CD4-positive, alpha-beta T cell treated with Interleukin-17A for 4 hours (primary cell): Measurements from ENCODE around the gene FHIT.
"Not testable (repeated sequence)": the region's sequence is repeated elsewhere in the genome, so short reads cannot be mapped to it uniquely, and the experiment has no call there.

Experiments
- DNase-seq: peaks from one replicate; pipeline ENCODE4 v3.0.0-alpha.2; 2020; ENCODE audit warnings: mixed read lengths

Gene FHIT

DNA sequence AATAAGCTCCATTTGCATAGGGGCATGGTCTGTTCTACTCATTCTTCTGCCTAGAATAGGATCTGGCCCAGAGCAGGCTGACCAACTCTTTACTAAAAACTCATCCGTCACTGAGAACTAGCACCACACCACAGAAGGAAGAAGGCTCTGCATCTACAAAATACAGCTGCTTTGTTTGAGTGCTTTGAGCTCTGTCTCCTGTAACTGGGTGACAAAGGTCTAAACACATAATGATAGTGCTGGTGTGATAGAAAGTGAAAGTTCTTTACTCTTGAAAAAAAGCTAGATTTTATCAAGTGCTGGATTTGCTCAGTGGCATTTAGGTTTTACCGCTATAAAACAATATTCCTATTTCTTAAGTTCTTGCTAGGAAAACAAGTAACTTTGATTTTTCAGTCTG lies 140.7 kb downstream of the FHIT start:
- DNase-seq, result no peak

DNA sequence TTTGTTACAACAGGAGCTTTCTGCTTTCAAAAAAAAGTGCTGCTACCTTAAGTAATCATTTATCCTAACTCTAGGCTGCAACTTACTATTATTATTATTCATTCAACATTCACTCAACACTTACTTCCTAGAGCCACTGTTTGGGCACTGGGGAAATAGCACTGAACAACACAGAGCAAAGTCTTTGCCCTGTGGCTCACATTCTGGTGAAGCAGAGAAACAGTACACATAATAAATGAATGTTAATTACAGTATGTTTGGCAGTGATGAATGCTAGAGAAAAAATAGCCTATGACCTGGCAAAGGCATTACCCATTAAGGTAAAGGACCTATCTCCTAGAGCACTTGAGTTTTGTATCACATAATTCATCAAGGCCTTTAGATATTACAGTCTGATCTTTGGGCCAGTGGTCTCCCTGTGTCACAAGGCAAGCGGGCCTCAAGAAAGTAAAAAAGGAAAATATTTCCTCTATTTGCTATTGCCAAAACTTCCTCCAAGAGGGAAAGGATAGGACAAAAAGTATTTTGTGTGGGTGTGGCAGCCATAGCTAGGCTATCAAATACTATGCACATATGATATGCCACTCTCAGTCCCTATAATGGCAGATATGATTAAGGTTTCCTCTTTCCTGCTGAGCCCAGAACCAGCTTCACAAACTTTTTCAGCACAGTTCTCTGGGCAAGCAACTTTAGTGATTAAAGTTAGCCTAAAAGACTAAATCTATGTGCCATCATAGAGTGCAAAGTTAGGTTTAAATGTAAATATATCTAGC lies 142.8 kb downstream of the FHIT start:
- DNase-seq, result no peak

GRCh38 chr3:61094608-61095007 lies 156.6 kb downstream of the FHIT start:
- no peak for DNase-seq

DNA sequence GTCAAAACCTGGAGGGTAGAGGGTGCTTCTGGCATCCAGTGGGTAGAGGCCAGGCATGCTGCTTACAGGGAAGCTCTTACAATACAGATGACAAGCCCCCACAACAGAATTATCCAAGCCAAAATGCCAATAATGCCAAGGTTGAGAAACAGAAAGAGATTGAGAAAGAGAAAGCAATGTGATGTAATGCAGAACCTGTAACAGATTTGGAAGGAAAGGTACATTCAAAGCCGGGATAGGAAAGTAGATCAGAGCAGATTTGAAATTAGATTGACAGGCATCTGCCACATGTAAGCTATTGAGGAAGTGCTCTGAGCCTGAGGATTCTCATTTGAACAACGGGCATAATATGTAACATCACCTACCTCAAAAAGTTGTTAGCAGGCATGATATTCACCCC lies 157.9 kb downstream of the FHIT start:
- no peak for DNase-seq

- DNase-seq, result no peak
Measured at GRCh38 chr3:61092870-61093269, 158.4 kb downstream of the FHIT start.

DNA sequence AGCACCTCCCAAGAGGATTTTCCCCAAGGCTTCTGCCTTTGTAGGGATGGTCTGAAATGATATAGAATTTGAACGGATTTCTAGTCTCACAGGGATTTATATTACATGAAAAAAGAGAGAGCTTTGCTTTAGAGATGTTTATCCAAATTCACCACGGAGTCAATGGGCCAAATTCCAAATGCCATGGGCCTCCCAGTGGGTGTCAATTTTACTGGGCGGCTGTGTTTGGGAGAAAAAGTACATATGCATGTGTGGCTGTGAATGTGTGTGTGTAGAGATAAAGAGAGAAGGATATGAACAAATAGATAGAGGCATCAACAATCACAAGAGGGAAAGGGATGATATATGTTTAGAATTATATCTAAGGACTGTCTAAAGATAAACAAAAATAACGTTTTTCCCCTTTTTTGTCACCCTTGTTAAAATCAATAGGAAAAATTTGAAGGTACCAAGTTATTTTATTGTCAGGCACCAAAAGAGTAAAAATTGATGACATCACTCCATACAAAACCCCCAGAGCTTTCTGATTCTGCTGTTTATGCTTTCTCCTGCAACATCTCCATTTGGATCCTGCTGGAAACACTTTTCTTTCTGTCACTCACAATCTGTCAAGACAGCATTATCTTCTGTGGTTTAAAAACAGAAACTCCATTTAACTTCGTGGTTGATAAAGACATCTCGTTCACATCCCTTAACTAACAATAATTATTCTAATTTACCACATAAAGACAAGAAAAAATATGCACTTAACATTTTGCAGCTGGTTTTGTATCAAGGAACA lies 160.7 kb downstream of the FHIT start:
- no peak for DNase-seq

- DNase-seq, result no peak
Measured at GRCh38 chr3:61087465-61087864, 163.8 kb downstream of the FHIT start.

- no peak for DNase-seq
Measured at GRCh38 chr3:61081554-61081953, 169.7 kb downstream of the FHIT start.

GRCh38 chr3:61080737-61081445 lies 170.4 kb downstream of the FHIT start:
- no peak for DNase-seq

DNA sequence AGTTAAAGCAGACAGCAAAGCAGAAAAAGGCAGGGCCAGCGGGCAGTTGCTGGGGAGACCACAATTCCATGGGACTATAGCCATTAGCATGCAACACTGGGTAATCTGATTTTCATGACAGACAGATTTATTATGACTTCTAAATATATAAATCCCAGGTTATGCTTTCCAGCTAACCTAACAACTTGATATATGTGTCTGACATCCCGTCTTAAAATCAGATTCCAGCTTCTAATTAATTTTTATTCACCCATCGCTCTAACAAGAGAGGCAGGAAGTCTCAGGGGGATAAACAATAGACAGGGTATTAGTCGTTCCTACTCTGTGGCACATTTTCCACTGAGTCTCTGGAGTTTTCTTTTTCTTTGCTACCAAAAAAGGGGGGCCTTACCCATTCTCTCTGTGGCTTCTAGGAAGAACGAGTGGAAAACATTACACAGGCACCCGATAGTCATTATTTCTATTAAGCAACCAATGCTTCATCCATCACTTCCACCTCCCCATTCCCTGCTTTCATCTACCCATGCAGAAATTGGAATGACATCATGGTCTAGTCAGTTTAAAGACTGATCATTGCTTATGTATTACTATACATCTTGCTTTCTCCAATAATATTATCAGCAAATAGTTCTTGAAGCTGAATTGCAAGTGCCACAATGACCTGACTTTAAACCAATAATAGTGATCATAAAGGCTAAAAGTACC lies 173.1 kb downstream of the FHIT start:
- no peak for DNase-seq

DNA sequence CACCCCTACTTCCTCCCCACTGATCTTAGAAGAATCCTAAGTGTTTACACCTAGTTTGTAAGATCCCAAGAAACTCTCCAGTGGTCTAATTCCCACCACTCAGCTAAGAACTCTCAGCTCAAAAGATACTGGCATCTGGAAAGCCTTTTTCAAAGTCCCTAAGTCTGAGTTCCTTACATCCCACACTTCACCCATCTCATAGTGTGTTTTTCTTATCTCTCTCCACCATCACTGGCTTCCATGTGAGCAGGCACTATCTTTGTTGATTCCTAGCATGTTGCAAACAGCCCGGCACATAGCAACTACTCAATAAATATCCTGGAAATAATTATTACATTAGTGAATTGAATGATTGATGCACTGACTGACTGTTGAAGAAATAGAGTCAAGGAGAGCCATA lies 173.7 kb downstream of the FHIT start:
- DNase-seq, result no peak

GRCh38 chr3:61074783-61075182 lies 176.5 kb downstream of the FHIT start:
- DNase-seq, result no peak

- DNase-seq, result no peak
Measured at GRCh38 chr3:61073566-61074165, 177.6 kb downstream of the FHIT start.

DNA sequence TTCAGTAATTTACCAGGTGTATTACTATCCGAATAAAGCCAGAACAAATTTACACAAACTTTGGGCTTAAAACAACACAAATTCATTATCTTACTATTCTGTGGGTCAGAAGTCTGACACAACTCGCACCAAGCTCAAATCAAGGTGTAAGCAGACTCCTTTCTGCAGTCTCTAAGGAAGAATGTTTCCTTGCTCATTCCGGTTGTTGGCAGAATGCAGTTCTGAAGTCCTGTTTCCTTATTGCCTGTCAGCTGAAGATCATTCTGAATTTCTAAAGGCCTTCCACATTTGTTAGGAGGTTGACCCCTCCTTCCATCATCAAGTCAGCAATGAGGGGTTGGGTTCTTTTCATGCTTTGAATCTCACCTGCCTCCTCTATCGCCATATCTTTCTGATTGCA lies 183.2 kb downstream of the FHIT start:
- DNase-seq, result no peak

GRCh38 chr3:61066800-61067199 lies 184.5 kb downstream of the FHIT start:
- no peak for DNase-seq

DNA sequence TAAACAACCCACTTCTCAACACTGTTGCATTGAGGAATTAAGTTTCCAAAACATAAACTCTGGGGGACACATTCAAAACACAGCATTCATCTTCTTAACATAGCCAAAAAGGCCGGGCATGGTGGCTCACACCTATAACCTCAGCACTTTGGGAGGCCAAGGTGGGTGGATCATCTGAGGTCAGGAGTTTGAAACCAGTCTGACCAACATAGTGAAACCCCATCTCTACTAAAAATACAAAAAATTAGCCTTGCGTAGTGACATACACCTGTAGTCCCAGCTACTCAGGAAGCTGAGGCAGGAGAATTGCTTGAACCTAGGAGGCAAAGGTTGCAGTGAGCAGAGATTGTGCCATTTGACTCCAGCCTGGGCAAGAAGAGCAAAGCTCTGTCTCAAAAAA lies 185.0 kb downstream of the FHIT start:
- DNase-seq, result not testable (repeated sequence)

- no peak for DNase-seq
Measured at GRCh38 chr3:61065451-61066011, 185.7 kb downstream of the FHIT start.

DNA sequence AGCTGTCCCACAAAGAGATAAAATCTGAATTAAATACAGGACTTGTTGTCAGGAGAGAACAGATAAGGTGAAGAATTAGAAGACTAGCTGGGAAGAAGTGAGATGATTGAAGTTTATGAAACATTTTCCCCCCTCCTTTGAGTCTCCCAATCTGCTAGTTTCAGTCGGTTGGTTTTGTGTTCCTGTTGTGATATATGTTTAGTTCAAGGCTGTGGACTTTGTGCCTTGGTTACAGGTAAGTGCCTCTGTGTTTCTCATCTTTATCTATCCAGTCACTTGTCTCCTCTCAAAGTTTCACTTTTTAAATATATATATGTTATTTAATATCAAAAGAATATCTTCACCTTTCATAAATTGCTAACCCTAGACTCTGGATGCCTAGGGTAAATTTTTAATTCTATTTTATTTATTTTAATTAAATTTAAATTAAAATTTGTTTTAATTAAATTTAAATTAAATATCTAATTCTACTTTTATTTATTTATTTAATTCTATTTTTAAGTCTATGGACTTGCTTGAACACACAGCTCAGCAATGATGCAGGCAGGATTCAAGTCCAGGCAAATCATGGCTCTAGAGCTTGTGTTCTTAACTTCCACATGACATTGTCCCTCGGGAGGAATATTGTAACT lies 190.0 kb downstream of the FHIT start:
- DNase-seq, result no peak

DNA sequence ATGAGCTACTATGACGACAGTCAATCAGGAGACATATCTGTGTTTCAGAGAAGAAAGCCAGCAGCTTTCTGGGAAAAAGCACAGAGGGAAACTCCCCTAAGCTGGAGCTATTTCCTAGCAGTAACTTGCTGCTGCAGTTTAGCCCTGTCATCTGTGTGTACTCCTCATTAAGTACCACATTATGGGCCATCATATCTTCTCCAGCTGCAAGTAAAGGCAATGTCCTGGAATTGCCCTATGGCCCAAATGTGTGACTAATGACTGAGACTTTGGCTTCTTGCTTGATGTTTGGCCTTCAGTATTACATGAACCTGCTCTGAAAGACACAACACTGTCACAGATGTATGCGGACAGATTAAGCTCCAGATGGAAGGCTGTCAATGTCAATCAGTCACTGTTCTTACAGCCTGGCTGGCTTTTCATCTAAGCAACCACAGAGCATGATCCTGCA lies 190.8 kb downstream of the FHIT start:
- DNase-seq, result no peak

- DNase-seq, result no peak
Measured at GRCh38 chr3:61058836-61059235, 192.4 kb downstream of the FHIT start.

- DNase-seq, result no peak
Measured at GRCh38 chr3:61057464-61057863, 193.8 kb downstream of the FHIT start.

- no peak for DNase-seq
Measured at GRCh38 chr3:61055447-61055846, 195.8 kb downstream of the FHIT start.
